Stimulated activated CD8-positive, alpha-beta memory T cell treated with anti-CD3 and anti-CD28 coated beads, Interleukin-4, amount 100 ng/mL, for 48 hours (primary cell): Measurements from ENCODE around the gene HTR1E.
"Not testable (repeated sequence)": the region's sequence is repeated elsewhere in the genome, so short reads cannot be mapped to it uniquely, and the experiment has no call there.

Experiments
- DNase-seq: peaks from one replicate; pipeline ENCODE4 v3.0.0-alpha.2; 2020

HTR1E gene

DNA sequence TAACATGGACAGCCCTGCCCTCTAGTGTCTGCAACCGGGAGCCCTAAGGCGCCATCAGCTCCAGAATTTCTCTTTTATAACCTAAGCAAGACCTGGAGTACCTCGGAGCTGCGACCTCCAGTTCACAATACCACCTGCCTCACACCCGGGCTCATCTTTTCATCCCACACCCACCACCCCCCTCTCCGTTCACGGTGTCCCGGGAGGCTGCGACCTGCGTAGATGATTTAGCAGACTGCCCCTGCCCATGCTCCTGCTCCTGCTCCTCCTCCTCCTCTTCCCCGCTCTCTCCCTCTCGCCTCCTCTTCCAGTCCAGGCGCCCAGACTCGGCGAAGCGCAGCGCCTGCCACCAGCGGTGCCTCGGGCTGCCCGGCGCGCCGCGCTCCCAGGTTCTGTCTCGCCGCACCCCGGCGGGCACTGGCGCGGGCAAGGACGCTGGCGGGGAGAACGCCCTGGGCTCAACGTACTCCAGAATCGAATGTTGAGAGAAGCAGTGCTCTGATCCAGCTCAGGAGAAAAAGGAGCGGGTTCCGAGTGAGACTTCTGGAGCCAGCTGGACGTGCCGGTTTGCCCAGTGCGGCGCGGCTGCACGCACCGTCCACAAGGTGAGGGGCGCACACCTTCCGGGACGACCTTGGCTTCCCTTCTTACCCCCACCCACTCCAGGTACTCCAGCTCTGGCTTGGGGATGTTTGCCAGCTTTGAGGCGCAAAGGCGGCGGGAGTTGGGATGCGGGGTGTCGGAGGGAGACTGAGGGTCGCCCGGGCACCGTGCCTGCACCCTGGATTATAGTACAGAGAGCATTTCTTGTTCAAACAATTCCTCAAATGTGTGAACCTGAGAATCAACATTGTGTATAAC lies at the start of gene HTR1E:
Gene HTR1E, plus strand, starts transcription at position 310 of the 861 bp plus-strand sequence. CDS start 77,807 bp downstream, outside the sequence.
- peak; percentile 37 for DNase-seq

- no peak for DNase-seq
These were observed 49.0 kb upstream of the HTR1E start for GRCh38 chr6:86888301-86888700.

DNA sequence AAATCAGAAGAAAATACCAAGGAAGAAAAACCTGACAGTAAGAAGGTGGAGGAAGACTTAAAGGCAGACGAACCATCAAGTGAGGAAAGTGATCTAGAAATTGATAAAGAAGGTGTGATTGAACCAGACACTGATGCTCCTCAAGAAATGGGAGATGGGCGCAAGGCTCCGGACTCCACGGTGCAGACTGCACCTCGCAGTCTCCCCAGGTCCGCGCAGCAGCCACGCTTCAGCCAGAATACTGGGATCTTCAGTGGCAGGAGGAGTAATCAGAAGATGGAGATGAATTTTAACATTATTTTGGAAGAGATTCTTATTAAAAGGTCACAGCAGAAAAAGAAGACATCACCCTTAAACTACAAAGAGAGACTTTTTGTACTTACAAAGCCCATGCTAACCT lies 40.1 kb upstream of the HTR1E start:
- DNase-seq: not testable (repeated sequence)

GRCh38 chr6:86913795-86914194 lies 23.5 kb upstream of the HTR1E start:
- DNase-seq: no peak

GRCh38 chr6:86916393-86916792 lies 20.9 kb upstream of the HTR1E start:
- no peak for DNase-seq

- not testable (repeated sequence) for DNase-seq
These were observed 10.2 kb upstream of the HTR1E start for GRCh38 chr6:86927138-86927537.

GRCh38 chr6:86927859-86928258 lies 9.5 kb upstream of the HTR1E start:
- not testable (repeated sequence) for DNase-seq

DNA sequence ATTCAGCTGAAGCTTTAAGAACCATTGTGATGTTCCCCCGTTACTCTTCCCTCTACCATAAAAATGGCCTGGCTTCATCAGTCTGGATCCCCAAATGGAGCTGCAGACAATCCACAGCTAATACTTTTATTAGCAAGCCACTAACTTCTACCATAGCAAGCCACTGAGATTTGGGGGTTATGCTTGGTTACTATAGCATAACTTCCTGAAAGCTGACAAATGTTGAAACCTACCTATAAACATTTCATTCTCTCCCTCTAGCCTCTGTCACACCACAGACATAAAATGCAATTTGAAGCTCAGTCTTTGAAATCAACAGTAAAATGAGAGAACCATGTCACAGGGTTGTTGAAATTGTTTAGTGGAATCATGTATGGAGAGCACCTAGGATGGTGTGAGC lies 3.0 kb upstream of the HTR1E start:
- DNase-seq: no peak

DNA sequence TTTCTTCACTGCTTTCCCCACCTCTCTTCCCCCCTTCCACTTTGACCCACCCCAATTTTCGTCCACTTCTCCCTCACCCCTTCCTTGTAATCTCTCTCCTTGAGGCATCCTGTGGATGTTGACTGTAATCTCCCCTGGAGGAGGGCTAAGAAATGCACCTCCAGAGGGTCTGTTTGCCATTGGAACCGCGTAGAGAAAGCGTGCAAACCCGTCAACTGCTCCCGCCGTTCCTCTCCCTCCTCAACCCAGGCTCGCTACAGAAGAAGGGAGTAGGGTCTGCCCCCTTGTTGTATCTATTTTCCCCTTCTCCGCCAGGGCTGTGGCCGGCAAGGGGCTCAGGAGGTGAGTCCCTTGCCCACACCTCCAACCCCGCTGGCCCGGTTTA lies 502 bp upstream of the HTR1E start:
- no peak for DNase-seq

DNA sequence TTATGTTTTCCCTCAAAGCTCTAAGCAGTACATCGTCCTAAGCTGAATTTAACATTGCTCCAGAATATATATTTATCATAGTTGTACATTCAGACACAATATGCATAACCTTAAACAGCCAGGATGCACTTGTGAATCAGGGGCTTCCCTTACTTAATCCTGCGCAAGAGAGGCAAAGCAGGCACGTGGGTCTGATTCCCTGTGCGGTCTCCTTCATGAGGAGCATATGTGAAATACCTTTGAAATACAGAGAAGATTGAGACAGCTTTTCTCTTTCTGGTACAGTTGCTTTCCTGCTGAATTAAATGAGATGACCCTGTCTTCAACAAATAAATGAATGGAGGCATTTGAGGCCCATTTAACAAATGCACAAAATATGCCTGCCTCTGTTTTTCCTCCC lies 1.5 kb downstream of the HTR1E start:
- DNase-seq: no peak

DNA sequence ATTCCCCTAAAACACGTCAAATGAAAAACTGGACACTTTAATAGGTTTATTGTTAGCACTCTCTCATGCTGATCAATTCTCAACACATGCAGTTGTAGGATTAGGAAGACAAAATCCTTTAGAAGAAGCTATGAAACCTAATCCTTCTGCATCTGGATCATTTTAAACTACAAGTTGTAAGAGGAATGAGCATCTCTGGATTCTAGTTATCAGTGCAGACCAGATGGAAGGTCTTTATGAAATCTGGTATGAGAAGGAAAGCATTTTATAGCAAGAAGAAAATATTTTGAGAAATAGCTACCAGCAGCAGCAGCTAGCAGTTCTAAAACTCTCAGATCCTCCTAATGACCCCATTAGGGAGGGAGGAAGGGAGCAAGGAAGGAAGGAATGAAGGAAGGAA lies 4.1 kb downstream of the HTR1E start:
- no peak for DNase-seq

DNA sequence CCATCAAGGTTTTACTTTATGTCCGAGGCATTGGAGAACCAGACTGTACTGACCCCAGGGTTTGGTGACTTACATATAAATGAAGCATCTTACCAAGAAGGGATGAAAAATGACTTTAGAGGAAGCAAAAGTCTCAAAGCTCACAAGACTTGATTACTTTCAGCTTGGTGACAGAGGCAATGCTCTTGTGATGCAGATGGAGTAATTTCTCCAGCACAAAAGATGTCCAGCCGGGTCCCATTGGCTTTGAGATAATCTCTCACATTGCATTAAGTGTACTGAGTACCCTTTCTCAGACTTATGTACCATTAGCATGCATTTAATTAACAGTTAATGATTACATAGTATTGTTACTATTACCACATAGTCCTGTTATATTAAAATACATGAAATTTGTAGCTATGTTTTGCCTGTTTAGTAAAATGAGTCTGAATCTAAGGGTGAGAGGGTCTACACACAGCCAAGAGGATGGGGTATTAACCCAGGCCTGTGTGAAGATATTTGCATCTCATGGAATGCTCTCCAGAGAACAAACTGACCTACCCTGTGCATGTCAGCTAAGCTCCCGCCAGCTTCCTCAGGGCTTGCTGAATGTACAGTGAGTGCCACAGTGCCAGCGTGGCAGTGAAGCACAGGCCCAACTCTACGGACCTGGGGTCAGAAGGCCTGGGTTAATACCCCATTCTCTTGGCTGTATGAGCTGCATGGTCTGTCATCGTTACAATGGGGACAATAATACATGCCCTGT lies 5.6 kb downstream of the HTR1E start:
- DNase-seq: no peak

DNA sequence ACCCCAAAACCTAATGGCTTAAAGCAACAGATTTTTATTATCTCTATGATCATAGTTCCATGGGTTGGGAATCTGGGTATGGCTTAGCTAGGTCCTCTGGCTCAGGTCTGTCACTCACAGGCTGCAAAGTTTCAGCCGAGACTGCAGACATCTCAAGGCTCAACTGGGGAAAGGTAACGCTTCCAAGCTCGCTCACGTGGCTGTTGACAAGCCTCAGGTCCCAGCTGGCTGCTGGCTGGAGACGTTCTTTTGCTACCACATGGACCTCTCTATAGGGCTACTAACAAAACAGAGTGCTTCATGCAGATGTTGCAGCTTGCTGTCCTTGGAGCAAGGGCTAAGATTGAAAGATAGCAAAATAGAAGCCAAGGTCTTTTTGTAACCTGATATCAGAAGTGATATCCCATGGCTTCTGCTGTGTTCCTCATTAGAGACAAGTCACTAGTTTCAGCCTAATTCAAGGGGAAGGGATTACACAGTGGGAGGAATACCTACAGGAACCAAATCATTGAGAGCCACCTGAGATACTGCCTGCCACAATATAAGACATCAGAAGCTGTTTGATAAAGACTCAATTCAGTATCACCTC lies 6.6 kb downstream of the HTR1E start:
- DNase-seq: no peak

DNA sequence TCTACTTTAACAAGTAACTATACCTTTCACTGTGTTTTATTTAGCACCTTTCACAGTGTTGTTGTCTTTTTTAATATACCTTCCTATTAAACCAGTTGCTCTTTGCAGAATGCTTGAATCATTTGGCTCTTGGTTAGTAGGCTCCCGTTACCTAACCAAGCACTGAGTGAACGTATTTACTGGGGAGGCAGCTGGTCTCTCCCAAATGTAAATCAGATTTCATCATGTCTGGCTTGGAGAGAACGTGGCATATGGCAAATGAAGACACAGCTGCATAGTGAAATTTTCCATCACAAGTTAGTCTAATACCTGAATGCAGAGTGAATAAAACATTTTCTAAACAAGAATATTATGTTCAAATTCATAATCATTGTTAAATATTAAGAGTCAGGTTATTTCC lies 12.4 kb downstream of the HTR1E start:
- no peak for DNase-seq

GRCh38 chr6:86952991-86953390 lies 15.7 kb downstream of the HTR1E start:
- no peak for DNase-seq

DNA sequence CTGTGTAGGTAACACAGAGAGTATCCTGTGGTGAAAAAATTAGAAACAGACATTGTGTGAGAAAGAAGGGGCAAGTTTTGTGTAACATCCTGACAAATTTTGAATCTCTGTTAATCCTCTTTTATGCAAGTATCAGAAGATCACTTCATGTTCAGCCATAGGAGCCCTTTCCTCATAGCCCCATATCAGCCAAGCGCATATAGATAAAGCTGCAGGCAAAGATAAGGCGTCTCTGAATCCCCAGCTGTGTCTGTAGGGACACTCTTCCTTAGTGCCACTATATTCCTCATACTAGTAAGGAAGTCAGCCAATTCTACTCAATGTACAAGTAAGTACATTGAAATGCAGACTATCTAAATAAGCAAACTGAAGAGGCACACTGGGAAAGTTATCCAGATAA lies 22.3 kb downstream of the HTR1E start:
- DNase-seq: no peak

DNA sequence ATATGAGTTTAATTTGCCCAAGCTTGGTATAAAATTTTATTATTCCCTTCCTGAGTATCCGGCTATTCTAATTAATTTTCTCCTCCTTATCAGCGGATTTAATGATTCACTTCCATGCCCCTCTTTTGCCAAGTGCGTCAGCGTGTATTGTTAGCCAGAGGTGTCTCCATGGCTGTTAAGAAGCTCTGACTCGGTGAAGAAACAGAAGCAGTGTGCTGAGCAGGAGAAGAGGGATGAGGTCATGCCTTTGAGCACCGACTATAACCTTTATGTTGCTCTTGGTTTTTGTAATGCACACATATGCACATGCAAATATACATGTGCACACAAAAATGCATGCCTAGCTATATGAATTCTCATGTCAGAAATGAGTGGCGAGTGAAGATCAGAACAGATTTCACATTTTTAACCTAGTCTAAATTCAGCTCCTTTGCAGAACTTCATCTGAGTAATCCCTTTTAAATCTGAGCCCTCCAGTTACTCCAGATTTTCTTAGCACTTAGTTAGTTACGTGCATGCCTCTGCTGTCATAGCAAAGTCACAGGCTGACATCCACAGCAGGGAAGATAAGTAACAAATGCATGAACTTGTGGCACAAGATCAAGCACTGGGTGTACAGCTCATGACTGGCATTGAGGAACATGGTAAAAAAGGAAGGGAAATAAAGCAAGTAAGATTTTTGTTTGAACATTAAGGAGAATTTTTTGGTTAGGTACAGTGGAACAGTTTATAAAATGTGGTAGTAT lies 24.3 kb downstream of the HTR1E start:
- no peak for DNase-seq

DNA sequence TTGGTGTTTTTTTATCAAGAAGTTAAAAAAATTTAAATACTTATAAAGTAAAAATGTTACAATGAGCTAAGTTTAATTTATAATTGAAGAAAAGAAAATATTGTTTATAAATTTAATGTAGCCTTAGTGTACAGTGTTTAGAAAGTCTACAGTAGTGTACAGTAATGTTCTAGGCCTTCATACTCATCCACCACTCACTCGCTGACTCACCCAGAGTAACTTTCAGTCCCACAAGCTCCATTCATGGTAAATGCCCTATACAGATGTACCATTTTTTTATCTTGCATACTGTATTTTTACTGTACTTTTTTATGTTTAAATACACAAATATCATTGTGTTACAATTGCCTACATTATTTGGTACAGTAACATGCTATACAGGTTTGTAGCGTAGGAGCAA lies 26.0 kb downstream of the HTR1E start:
- no peak for DNase-seq

GRCh38 chr6:86964029-86964579 lies 26.8 kb downstream of the HTR1E start:
- no peak for DNase-seq

- DNase-seq: no peak
These were observed 28.9 kb downstream of the HTR1E start for GRCh38 chr6:86966271-86966670.

- no peak for DNase-seq
These were observed 32.2 kb downstream of the HTR1E start for GRCh38 chr6:86969573-86969972.

GRCh38 chr6:86973088-86973487 lies 35.8 kb downstream of the HTR1E start:
- no peak for DNase-seq

DNA sequence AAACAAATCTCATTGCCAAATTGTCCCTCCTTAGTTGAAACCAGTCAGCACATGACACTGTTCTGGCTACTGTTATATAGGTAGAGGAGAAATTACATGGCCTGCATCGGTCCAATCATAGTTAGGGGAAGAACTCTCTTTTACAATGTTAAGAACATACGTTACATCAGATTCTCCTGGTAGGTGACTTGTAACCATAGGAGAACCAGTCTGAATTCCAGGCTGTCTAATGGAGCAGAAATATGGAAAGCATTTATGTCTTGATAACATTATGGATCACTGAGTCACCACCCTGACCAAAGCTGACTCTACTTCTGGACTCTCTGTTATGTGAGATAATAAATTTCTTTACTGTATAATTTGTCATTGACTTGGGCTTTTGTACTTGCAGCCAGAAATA lies 40.9 kb downstream of the HTR1E start:
- no peak for DNase-seq
